ENCODE data around the gene REEP3.

The REEP3 gene

GRCh38 chr10:63521416-63522276 is 445 bp downstream of the REEP3 start:
- no peak for TF ChIP-seq CTCF (IDR thresholded peaks at IDR 0.05; ENCODE audit: low read length, missing control alignments)
- DNase-seq (ENCODE audit: low read depth) = peak; percentile 74
- peak overlapping the region; percentile 81 for H3K4me3 ChIP-seq (replicated peaks; ENCODE audit: low read depth, low read length)

GRCh38 chr10:63522277-63522687 is 1.1 kb downstream of the REEP3 start:
- H3K4me3 ChIP-seq (replicated peaks; ENCODE audit: low read depth, low read length) = peak overlapping the region; percentile 81
- TF ChIP-seq CTCF (IDR thresholded peaks at IDR 0.05; ENCODE audit: low read length, missing control alignments) = no peak
- peak; percentile 17 for DNase-seq (ENCODE audit: low read depth)

- peak overlapping the region; percentile 81 for H3K4me3 ChIP-seq (replicated peaks; ENCODE audit: low read depth, low read length)
- DNase-seq (ENCODE audit: low read depth) = no peak
- no peak for TF ChIP-seq CTCF (IDR thresholded peaks at IDR 0.05; ENCODE audit: low read length, missing control alignments)
Observed at GRCh38 chr10:63522995-63523394, 1.8 kb downstream of the REEP3 start.

GRCh38 chr10:63525021-63525420 is 3.8 kb downstream of the REEP3 start:
- no peak for DNase-seq (ENCODE audit: low read depth)
- TF ChIP-seq CTCF (IDR thresholded peaks at IDR 0.05; ENCODE audit: low read length, missing control alignments) = no peak
- no peak overlapping the region for H3K4me3 ChIP-seq (replicated peaks; ENCODE audit: low read depth, low read length)

GRCh38 chr10:63527401-63527800 is 6.2 kb downstream of the REEP3 start:
- H3K4me3 ChIP-seq (replicated peaks; ENCODE audit: low read depth, low read length) = no peak overlapping the region
- DNase-seq (ENCODE audit: low read depth) = no peak
- no peak for TF ChIP-seq CTCF (IDR thresholded peaks at IDR 0.05; ENCODE audit: low read length, missing control alignments)

GRCh38 chr10:63528084-63528744 is 7.0 kb downstream of the REEP3 start:
- H3K4me3 ChIP-seq (replicated peaks; ENCODE audit: low read depth, low read length) = no peak overlapping the region
- DNase-seq (ENCODE audit: low read depth) = no peak
- no peak for TF ChIP-seq CTCF (IDR thresholded peaks at IDR 0.05; ENCODE audit: low read length, missing control alignments)
